Natural killer cell (primary cell): ENCODE results near the gene DNASE1L3. TPM values are rescaled to one million over a fixed set of nuclear protein-coding genes. Genes with fewer than 3 reads are reported as not detected.

Experiments
- ATAC-seq, 3 donors: fragments of 150-1000 bp in 2 of 3; fragments of 200-7000 bp in 1 of 3; cut with Tn5 transposase; 1 replicate in 1 of 3; 2 replicates in 2 of 3; pipeline ENCODE4 v1.10.0; 2021; ENCODE audit warnings: mild to moderate bottlenecking in 2 of 3, moderate library complexity in 2 of 3
- DNase-seq, 2 donors: peaks; one replicate each; pipeline versions ENCODE4 v3.0.0 to v3.0.0-alpha.2; 2013 to 2021; ENCODE audit warnings: mixed read lengths in 1 of 2
- H3K27ac ChIP-seq: one replicate; pipeline ENCODE4 v1.5.1; 2013; ENCODE audit warnings: mild to moderate bottlenecking, low read length
- H3K27me3 ChIP-seq: one replicate; pipeline ENCODE4 v1.6.1; 2013; ENCODE audit warnings: low read length; ENCODE audit not compliant: control insufficient read depth, insufficient read depth
- H3K36me3 ChIP-seq: one replicate; pipeline ENCODE4 v1.6.1; 2013; ENCODE audit warnings: low read length; ENCODE audit not compliant: control insufficient read depth, insufficient read depth
- H3K4me1 ChIP-seq: one replicate; pipeline ENCODE4 v1.6.1; 2013; ENCODE audit warnings: low read length; ENCODE audit not compliant: control insufficient read depth, insufficient read depth
- H3K4me3 ChIP-seq: one replicate; pipeline ENCODE4 v1.5.1; 2013; ENCODE audit warnings: low read length
- H3K9me3 ChIP-seq: one replicate; pipeline ENCODE4 v1.6.1; 2013; ENCODE audit warnings: low read length; ENCODE audit not compliant: control insufficient read depth, insufficient read depth
- H3K27ac Mint-ChIP-seq, 2 donors: one replicate each; pipeline ENCODE4 v1.8.0; 2022; ENCODE audit warnings: mild to moderate bottlenecking in 2 of 2, mixed read lengths in 2 of 2, moderate library complexity in 1 of 2
- H3K27me3 Mint-ChIP-seq, 2 donors: one replicate each; pipeline ENCODE4 v1.8.0; 2022; ENCODE audit warnings: low read depth in 2 of 2, mixed read lengths in 2 of 2
- H3K36me3 Mint-ChIP-seq: one replicate; pipeline ENCODE4 v1.8.0; 2022; ENCODE audit warnings: mixed read lengths
- H3K4me1 Mint-ChIP-seq, 2 donors: one replicate each; pipeline ENCODE4 v1.8.0; 2022; ENCODE audit warnings: mixed read lengths in 2 of 2
- H3K4me3 Mint-ChIP-seq: one replicate; pipeline ENCODE4 v1.8.0; 2022; ENCODE audit warnings: mild to moderate bottlenecking, moderate library complexity, mixed read lengths
- H3K9me3 Mint-ChIP-seq, 2 donors: one replicate each; pipeline ENCODE4 v1.8.0; 2022; ENCODE audit warnings: mixed read lengths in 2 of 2
- WGBS: methylation state at CpG from one replicate; pipeline ENCODE4 v1.1.7; 2013; ENCODE audit warnings: missing lambda C conversion rate; ENCODE audit not compliant: insufficient coverage; 5-methylcytosine and 5-hydroxymethylcytosine counted together
- intact Hi-C: fragments of 100-400 bp; cut with micrococcal nuclease; formaldehyde crosslinking; loops from one replicate; pipeline ENCODE4 v1.14.2; 2022
- total RNA-seq, 4 donors: library from RNA; stranded (reverse); fragments of 120-200 nt in 1 of 4; gene quantifications; one replicate each; pipeline versions ENCODE4 v1.2.3 to v1.2.4, GENCODE V29; 2013 to 2022
- TF ChIP-seq, protein P1 (sequence below): fragments of 200-600 bp; IDR thresholded peaks from one replicate; pipeline ENCODE4 v1.8.0; 2022; ENCODE audit warnings: antibody characterized with exemption

Gene DNASE1L3
- total RNA-seq, 3 donors from 2014 or later (not counting 1 experiment from before 2014, with no cell fraction given): 1.3 TPM; not detected in 2

DNA sequence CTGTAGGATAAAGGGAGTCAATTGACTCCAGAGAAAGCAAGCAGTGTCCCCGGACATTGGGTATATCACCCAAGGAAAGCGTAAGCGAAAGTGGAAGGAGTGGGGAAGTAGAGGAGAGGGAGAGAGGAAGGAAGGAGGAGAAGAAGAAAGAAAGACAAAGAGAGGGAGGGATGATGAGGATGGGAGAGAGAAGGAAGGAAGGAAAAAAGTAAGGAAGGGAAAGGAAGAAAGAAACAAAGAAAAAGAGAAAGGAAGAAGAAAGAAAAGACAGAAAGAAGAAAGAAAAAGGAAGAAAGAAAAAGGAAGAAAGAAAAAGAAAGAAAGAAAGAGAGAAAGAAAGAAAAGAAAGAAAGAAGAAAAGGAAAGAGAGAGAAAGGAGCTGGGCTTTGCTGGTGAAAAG lies 839 bp downstream of the DNASE1L3 start:
- Mint-ChIP-seq H3K27ac (no peak overlapping the region), H3K4me3 (no peak overlapping the region), H3K9me3 (no peaks in the 10 kb centered on the region), H3K4me1 (peaks cover 0 to 2% of the 10 kb centered on the region in 2 donors), H3K36me3 (no peaks in the 10 kb centered on the region), H3K27me3 (peaks cover 7 to 12% of the 10 kb centered on the region in 2 donors)
- Histone ChIP-seq H3K36me3 (no peaks in the 10 kb centered on the region), H3K27me3 (no peaks in the 10 kb centered on the region), H3K27ac (no peak overlapping the region), H3K4me3 (no peak overlapping the region), H3K4me1 (peaks cover 6% of the 10 kb centered on the region), H3K9me3 (no peaks in the 10 kb centered on the region)
- 67% methylated on average over 3 of the region's 3 CpGs for WGBS
- DNase-seq: no peak
- TF ChIP-seq, protein P1, sequence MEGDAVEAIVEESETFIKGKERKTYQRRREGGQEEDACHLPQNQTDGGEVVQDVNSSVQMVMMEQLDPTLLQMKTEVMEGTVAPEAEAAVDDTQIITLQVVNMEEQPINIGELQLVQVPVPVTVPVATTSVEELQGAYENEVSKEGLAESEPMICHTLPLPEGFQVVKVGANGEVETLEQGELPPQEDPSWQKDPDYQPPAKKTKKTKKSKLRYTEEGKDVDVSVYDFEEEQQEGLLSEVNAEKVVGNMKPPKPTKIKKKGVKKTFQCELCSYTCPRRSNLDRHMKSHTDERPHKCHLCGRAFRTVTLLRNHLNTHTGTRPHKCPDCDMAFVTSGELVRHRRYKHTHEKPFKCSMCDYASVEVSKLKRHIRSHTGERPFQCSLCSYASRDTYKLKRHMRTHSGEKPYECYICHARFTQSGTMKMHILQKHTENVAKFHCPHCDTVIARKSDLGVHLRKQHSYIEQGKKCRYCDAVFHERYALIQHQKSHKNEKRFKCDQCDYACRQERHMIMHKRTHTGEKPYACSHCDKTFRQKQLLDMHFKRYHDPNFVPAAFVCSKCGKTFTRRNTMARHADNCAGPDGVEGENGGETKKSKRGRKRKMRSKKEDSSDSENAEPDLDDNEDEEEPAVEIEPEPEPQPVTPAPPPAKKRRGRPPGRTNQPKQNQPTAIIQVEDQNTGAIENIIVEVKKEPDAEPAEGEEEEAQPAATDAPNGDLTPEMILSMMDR: no peak
- intact Hi-C loops: no loop called here
- ATAC-seq: no peak

- Mint-ChIP-seq H3K27me3 (peaks cover 7 to 15% of the 10 kb centered on the region in 2 donors), H3K9me3 (no peaks in the 10 kb centered on the region), H3K27ac (no peak overlapping the region), H3K4me1 (no peaks in the 10 kb centered on the region), H3K36me3 (no peaks in the 10 kb centered on the region), H3K4me3 (no peak overlapping the region)
- no peaks in the 10 kb centered on the region for H3K36me3 ChIP-seq
- DNase-seq (no peak), ATAC-seq (no peak)
- no peaks in the 10 kb centered on the region for H3K4me1 ChIP-seq
- TF ChIP-seq, protein P1: no peak
- no peak overlapping the region for H3K27ac ChIP-seq
- no peak overlapping the region for H3K4me3 ChIP-seq
- 96% methylated on average over 4 of the region's 4 CpGs for WGBS
- no peaks in the 10 kb centered on the region for H3K27me3 ChIP-seq
- H3K9me3 ChIP-seq: no peaks in the 10 kb centered on the region
- intact Hi-C loops: no loop called here
Observed at GRCh38 chr3:58207954-58208353, 2.8 kb downstream of the DNASE1L3 start.

DNA sequence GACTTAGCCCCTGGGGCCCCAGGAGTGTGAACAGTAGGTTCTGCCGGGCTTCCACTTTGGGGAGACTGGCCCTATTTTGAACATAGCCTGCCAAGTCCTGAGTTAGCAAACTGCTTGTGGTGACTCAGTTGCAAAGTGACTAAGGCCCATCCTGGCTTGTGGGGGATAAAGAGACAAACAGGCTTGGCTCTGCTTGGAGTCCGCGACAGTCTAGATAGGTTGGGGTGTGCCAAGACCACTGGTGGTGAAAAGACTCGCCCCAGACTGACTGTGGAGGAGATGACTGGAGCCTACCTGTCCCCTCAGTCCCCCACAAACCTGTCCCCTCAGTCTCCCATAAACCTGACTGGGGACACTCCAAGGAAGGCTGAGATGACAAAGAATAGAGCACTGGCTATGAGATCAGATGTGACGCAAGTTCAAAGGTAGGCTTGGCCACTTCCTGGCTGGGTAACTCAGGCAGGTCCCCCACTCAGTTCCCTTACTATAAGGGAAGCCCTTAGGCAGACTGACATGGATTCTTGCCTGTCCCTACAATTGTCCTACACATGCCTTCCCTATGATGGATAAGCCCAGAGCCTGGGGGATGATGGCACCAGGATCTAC lies 4.3 kb downstream of the DNASE1L3 start:
- H3K4me1 Mint-ChIP-seq: peaks cover 0 to 3% of the 10 kb centered on the region in 2 donors
- H3K27me3 ChIP-seq: no peaks in the 10 kb centered on the region
- no peak overlapping the region for H3K4me3 ChIP-seq
- no peaks in the 10 kb centered on the region for H3K4me1 ChIP-seq
- no peak overlapping the region for H3K27ac ChIP-seq
- WGBS: 83% methylated on average over 5 of the region's 5 CpGs
- no peak overlapping the region for H3K4me3 Mint-ChIP-seq
- peak in 1 of 2 donors; percentile 11 for DNase-seq
- no peak for ATAC-seq
- H3K9me3 ChIP-seq: no peaks in the 10 kb centered on the region
- intact Hi-C loops: no loop called here
- TF ChIP-seq, protein P1: no peak
- no peak overlapping the region for H3K27ac Mint-ChIP-seq
- H3K36me3 ChIP-seq: no peaks in the 10 kb centered on the region
- H3K36me3 Mint-ChIP-seq: no peaks in the 10 kb centered on the region
- H3K9me3 Mint-ChIP-seq: no peaks in the 10 kb centered on the region
- H3K27me3 Mint-ChIP-seq: peaks cover 10 to 16% of the 10 kb centered on the region in 2 donors

DNA sequence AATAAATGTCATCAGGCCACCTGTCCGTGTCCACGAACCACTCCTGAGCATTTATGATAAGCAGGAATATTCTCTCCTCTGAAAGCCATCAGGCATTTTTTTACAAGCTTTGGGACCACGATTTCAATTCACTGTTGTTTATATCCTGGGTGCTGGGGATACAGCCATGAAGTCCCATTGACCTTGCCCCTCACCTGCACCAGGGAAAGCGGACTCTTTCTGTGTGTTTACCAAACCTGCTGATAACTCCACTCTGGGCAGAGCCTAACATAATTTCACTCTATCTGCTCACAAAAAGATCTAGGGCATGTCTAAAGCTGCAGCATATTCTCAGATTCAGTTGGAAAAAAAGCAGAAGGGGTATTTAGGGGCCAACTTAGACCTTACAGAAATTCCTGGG lies 4.8 kb downstream of the DNASE1L3 start:
- no peaks in the 10 kb centered on the region for H3K36me3 ChIP-seq
- Mint-ChIP-seq H3K4me1 (peaks cover 0 to 5% of the 10 kb centered on the region in 2 donors), H3K27ac (no peak overlapping the region), H3K36me3 (no peaks in the 10 kb centered on the region), H3K4me3 (no peak overlapping the region), H3K9me3 (no peaks in the 10 kb centered on the region), H3K27me3 (peaks cover 13 to 16% of the 10 kb centered on the region in 2 donors)
- intact Hi-C loops: no loop called here
- no peak overlapping the region for H3K27ac ChIP-seq
- H3K27me3 ChIP-seq: no peaks in the 10 kb centered on the region
- H3K4me1 ChIP-seq: peaks cover under 1% of the 10 kb centered on the region
- 83% methylated on average over 4 of the region's 4 CpGs for WGBS
- no peak for DNase-seq
- no peak for ATAC-seq
- H3K9me3 ChIP-seq: no peaks in the 10 kb centered on the region
- no peak overlapping the region for H3K4me3 ChIP-seq
- TF ChIP-seq, protein P1: no peak
